ENCODE measurements around the gene NDUFAF3. TPM values are rescaled to one million over a fixed set of nuclear protein-coding genes. Genes with fewer than 3 reads are reported as not detected.

NDUFAF3 gene
- total RNA-seq (2014; rRNA removed; shearing (Covaris generic)), result 90.8 and 109 TPM in 2 replicates

GRCh38 chr3:49021813-49022687 lies at the start of gene NDUFAF3:
NDUFAF3 (plus strand) TSS chr3:49022121; CDS start chr3:49022145, 24 bp downstream.
- peak; percentile 87 for DNase-seq (ENCODE audit: low spot score)
- in situ Hi-C loops (cut with HindIII; ENCODE audit: low sequenced_read_pairs), result no loop called here

- no peak for DNase-seq (ENCODE audit: low spot score)
- in situ Hi-C loops (cut with HindIII; ENCODE audit: low sequenced_read_pairs), result no loop called here
These were observed 47.7 kb upstream of the NDUFAF3 start for GRCh38 chr3:48974076-48974864.

- in situ Hi-C loops (cut with HindIII; ENCODE audit: low sequenced_read_pairs), result no loop called here
These were observed 42.5 kb upstream of the NDUFAF3 start for GRCh38 chr3:48979451-48979850.

GRCh38 chr3:48980295-48980694 lies 41.6 kb upstream of the NDUFAF3 start:
- in situ Hi-C loops (cut with HindIII; ENCODE audit: low sequenced_read_pairs), result no loop called here
- DNase-seq (ENCODE audit: low spot score), result no peak

More at GRCh38 chr3:48979451-48979850, 42.5 kb upstream of the NDUFAF3 start:
- no peak for DNase-seq (ENCODE audit: low spot score)

- in situ Hi-C loops (cut with HindIII; ENCODE audit: low sequenced_read_pairs), result no loop called here
- no peak for DNase-seq (ENCODE audit: low spot score)
These were observed 39.9 kb upstream of the NDUFAF3 start for GRCh38 chr3:48982016-48982415.

GRCh38 chr3:48982686-48983085 lies 39.2 kb upstream of the NDUFAF3 start:
- no peak for DNase-seq (ENCODE audit: low spot score)
- in situ Hi-C loops (cut with HindIII; ENCODE audit: low sequenced_read_pairs), result no loop called here

- in situ Hi-C loops (cut with HindIII; ENCODE audit: low sequenced_read_pairs), result no loop called here
- no peak for DNase-seq (ENCODE audit: low spot score)
These were observed 38.8 kb upstream of the NDUFAF3 start for GRCh38 chr3:48983096-48983495.

- in situ Hi-C loops (cut with HindIII; ENCODE audit: low sequenced_read_pairs), result no loop called here
- no peak for DNase-seq (ENCODE audit: low spot score)
These were observed 37.3 kb upstream of the NDUFAF3 start for GRCh38 chr3:48984663-48985062.

GRCh38 chr3:48985831-48986376 lies 36.0 kb upstream of the NDUFAF3 start:
- in situ Hi-C loops (cut with HindIII; ENCODE audit: low sequenced_read_pairs), result no loop called here
- DNase-seq (ENCODE audit: low spot score), result no peak

- in situ Hi-C loops (cut with HindIII; ENCODE audit: low sequenced_read_pairs), result no loop called here
- no peak for DNase-seq (ENCODE audit: low spot score)
These were observed 32.7 kb upstream of the NDUFAF3 start for GRCh38 chr3:48989126-48989795.

- in situ Hi-C loops (cut with HindIII; ENCODE audit: low sequenced_read_pairs), result no loop called here
- DNase-seq (ENCODE audit: low spot score), result peak; percentile 87
These were observed 31.9 kb upstream of the NDUFAF3 start, which contains the start of gene P4HTM for GRCh38 chr3:48989796-48990635. P4HTM (plus strand) TSS chr3:48990241; CDS start chr3:48990257, 16 bp downstream.

GRCh38 chr3:48990636-48991469 lies 31.1 kb upstream of the NDUFAF3 start:
- in situ Hi-C loops (cut with HindIII; ENCODE audit: low sequenced_read_pairs), result no loop called here
- DNase-seq (ENCODE audit: low spot score), result peak; percentile 72

GRCh38 chr3:48991851-48992545 lies 29.9 kb upstream of the NDUFAF3 start:
- in situ Hi-C loops (cut with HindIII; ENCODE audit: low sequenced_read_pairs), result no loop called here
- DNase-seq (ENCODE audit: low spot score), result no peak

GRCh38 chr3:48993834-48994233 lies 28.1 kb upstream of the NDUFAF3 start:
- no peak for DNase-seq (ENCODE audit: low spot score)
- in situ Hi-C loops (cut with HindIII; ENCODE audit: low sequenced_read_pairs), result no loop called here

GRCh38 chr3:48996640-48997039 lies 25.3 kb upstream of the NDUFAF3 start:
- no peak for DNase-seq (ENCODE audit: low spot score)
- in situ Hi-C loops (cut with HindIII; ENCODE audit: low sequenced_read_pairs), result no loop called here

- no peak for DNase-seq (ENCODE audit: low spot score)
- in situ Hi-C loops (cut with HindIII; ENCODE audit: low sequenced_read_pairs), result no loop called here
These were observed 24.8 kb upstream of the NDUFAF3 start for GRCh38 chr3:48997102-48997635.

Data from G401 (cell line).